ENCODE measurements around the gene HES3.

Gene HES3, protein sequence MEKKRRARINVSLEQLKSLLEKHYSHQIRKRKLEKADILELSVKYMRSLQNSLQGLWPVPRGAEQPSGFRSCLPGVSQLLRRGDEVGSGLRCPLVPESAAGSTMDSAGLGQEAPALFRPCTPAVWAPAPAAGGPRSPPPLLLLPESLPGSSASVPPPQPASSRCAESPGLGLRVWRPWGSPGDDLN

DNA sequence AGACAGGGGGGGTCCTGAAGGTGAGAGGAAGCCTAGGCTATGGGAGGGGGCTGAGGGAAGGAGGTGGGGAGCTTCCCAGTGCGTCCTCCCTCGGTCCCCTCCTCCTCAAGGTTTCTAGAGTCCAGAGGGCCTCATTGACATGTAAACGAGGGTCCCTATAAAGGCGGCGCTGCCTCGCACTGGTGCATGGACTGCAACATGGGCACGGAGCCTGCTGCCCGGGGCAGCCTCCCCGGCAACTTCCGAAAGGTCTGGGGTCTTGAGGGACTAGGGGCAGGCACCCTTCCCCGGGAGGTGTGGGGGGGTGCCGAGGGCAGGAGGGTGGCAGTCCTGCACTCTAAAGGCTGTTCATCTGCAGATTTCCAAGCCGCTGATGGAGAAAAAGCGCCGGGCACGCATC is at the start of gene HES3:
Gene HES3, plus strand, starts transcription at position 187 of the 400 bp plus-strand sequence. Its CDS starts 187 bp downstream, at position 374.
- no peak for DNase-seq

- DNase-seq = no peak
These were observed 46.1 kb upstream of the HES3 start for GRCh38 chr1:6197746-6198427.

DNA sequence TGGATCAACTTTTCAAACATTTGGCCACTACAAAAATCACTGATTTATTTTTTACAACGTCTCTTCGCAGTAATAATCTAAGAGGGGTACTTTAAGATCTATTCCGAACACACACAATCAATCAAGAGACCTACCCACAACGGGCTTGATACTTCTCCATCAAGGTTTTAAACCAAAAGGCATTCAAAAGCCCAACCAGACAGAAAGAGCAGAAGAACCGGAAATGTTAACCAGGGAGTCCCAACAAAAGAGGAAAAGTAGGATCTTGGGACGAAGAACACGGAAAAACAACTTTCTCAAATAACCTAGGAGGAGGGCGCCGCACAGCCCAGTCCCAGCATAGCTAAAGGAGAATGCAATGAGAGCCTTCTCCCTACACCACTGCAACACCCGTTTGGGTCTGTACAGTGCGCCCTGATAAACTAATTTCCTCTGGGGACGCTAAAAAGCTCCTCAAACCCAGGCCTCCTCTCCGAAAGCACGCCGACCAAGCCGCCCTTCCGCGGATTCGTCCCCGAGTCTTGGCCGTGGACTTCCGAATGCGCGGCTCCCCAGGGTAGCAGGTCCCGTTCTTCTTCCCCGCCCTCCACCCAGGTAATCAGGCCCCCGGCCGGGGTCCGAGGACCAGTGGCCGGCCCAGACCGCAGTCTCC is 45.2 kb upstream of the HES3 start:
- no peak for DNase-seq

- DNase-seq = peak; percentile 95
These were observed 44.4 kb upstream of the HES3 start, which contains the start of gene RPL22 for GRCh38 chr1:6199298-6200187. RPL22 (minus strand) TSS chr1:6199595; CDS start chr1:6199573, 22 bp downstream.

- DNase-seq = no peak
These were observed 43.7 kb upstream of the HES3 start for GRCh38 chr1:6200188-6200809.

GRCh38 chr1:6202256-6202655 is 41.7 kb upstream of the HES3 start:
- DNase-seq = no peak

- DNase-seq = no peak
These were observed 38.0 kb upstream of the HES3 start, which contains the start of gene RNF207 for GRCh38 chr1:6205849-6206519. RNF207 (plus strand) TSS chr1:6206119; CDS start chr1:6206536, 417 bp downstream.

DNA sequence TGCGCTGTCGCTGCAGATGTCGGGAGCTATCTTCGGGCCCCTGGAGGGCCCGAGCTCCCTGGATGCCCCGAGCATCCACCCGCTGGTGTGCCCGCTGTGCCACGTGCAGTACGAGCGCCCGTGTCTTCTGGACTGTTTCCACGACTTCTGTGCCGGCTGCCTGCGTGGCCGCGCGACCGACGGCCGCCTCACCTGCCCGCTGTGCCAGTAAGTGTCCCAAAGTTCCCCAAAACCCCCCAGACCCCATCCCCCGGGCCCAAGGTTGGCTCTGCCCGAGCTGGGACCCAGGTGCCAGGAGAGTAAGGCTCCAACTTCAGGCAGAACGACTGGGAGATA is 37.5 kb upstream of the HES3 start:
- no peak for DNase-seq

GRCh38 chr1:6207075-6207885 is 36.7 kb upstream of the HES3 start:
- no peak for DNase-seq

DNA sequence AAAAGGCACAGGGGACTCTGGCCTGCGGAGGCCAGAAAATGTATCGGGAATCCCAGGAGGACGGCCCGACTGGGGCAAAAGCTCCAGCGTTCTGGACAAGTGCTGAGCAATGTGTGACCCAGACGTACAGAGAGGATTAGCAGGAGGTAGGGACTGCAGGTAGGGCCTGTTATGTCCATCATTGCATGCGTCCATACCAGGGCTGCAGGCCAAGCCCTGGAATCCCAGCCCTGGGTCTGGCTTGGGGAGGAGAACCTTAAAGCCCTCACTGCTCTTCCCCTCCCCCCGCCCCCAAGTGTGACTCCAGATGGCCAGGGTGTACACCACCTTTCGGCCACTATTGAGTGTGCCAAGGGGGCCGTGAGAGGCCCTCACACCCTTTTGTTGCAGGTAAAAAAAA is 36.1 kb upstream of the HES3 start:
- no peak for DNase-seq

DNA sequence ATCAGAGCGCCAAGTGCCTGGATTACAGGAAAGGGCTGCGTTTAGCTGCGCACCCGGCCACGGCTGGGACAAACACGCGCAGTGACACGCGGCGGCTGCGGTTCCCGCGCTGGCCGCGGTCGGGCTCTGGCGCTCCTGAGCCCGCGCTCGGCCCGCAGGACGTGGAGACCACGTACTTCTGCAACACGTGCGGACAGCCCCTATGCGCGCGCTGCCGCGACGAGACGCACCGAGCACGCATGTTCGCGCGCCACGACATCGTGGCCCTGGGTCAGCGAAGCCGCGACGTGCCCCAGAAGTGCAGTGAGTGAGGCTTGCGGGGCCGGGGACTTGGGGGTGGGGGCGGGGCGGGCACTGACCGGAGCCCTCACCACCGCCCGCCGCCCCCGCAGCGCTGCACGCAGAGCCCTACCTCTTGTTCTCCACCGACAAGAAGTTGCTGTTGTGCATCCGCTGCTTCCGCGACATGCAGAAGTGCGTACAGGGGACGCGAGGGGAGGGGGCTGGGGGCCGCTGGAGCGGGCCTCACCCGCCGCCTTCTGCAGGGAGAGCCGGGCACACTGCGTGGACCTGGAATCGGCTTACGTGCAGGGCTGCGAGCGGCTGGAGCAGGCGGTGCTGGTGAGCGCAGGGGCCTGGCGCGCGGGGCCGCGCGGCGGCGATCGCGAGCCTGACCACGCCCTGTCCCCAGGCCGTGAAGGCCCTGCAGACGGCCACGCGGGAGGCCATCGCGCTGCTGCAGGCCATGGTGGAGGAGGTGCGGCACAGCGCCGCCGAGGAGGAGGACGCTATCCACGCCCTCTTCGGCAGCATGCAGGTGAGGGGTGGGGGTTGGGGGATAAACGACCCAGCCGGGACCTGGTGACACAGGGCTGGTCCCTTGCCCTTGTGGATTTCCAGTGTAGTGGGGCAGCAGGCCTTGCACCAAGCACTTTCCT is 35.0 kb upstream of the HES3 start:
- DNase-seq = no peak

- no peak for DNase-seq
These were observed 34.1 kb upstream of the HES3 start for GRCh38 chr1:6209661-6210580.

GRCh38 chr1:6210591-6211355 is 33.2 kb upstream of the HES3 start:
- DNase-seq = no peak

DNA sequence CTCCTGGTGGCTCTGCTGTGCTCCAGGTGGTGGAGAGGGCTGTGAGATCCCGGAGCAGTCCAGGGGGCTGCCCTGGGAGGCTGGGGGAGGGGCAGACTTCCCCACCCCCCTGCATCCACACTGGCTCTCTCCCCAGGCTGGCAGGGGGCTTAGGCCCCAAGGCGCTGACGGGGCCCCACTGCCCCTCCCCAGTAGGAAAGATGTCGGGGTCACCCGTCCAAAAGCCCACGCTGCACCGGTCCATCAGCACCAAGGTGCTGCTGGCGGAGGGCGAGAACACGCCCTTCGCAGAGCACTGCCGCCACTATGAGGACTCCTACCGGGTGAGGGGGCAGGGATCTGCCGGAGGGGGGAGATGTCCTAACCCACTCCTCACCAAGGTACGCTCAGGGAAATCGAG is 32.2 kb upstream of the HES3 start:
- no peak for DNase-seq

DNA sequence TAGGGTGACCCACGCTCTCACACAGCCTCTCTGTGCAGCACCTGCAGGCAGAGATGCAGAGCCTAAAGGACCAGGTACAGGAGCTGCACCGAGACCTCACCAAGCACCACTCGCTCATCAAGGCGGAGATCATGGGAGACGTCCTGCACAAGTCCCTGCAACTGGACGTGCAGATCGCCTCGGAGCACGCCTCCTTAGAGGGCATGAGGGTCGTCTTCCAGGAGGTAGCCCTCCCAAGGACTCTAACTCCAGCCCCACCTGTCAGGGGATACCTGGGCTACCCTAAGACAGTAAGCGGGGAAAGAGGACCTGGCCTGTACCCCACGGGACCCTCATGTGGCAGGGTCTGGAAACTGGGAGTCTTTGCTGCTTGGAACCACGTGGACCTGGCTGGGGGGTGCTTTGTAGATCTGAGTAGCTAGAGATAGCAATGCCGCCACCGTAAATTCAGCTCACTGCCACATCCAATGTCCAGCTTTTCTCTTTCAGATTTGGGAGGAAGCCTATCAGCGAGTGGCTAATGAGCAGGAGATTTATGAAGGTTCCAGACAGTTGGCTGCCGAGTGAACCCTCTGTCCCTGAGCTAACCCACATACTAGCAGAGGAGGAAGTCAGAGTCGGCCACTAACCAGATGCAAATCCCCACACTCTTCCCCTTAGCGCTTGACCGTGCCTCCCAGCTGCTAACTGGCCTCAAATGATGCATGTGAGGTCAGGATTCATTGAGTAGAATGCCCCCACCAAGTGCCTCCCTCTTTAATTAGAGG is 31.6 kb upstream of the HES3 start:
- no peak for DNase-seq

DNA sequence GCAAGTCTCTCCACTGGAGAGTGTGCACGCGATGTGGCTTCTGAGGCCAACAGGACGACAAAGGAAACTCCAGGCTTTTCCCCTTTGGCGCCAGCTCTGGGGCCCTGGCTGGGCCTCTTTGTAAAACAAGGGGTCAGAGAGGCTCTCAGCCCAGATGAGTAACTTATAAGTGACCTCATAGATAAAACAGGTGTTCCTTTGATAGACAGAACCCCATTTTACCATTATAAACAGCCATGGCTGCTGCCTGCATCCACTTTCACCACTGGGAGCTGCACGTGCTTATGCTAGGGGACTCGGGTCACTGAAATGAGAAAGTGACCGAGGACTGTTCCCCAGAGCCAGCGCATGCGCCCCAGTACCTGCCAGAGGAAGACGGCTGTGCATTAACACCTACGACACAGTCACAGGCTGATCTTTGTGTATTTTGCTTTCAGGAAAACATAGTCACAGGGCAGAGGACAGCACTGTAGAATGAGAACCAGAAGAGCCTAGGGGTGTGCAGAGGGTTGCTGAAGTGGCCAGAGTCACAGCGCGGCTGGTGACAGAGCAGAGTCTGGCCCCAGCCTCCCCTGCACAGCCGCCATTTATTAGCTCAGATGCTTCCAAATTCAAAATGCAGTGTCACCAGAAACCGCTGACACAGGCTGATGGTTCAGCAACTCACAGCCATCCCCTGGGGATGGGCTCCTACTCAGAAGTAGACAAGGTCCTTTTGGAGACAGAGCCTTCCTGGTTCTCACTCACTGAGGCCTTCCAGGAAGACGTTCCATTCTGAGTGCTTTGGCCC is 25.4 kb upstream of the HES3 start:
- no peak for DNase-seq

All from NCI-H1436 treated with DMSO at 0.1 percent for 48 hours (cell line).